ENCODE data around the gene RORC.

- TF ChIP-seq CTCF (IDR thresholded peaks at IDR 0.05) (no peak), POLR2AphosphoS5 (IDR thresholded peaks at IDR 0.05) (no peak)
These were observed 4.0 kb upstream of the RORC start for GRCh38 chr1:151835596-151835995.

Data from stomach (tissue), 4 donors.